Spleen (tissue), 7 donors: ENCODE data around the gene PLXNA3.

Source experiments
- CTCF ChIP-seq, 11 experiments: fragments of 200-600 bp in 7 of 11; fragments of 450-650 bp in 4 of 11; sonication (generic) in 4 of 11; IDR thresholded peaks in 8 of 11; conservative IDR thresholded peaks in 3 of 11; 1 replicate in 7 of 11; 2 replicates in 4 of 11; pipeline versions ENCODE4 v1.4.0 to v1.8.0; 2016 to 2021; ENCODE audit warnings: antibody characterized with exemption in 11 of 11, inconsistent platforms in 4 of 11, mild to moderate bottlenecking in 1 of 11
- POLR2A ChIP-seq, 3 donors: fragments of 450-650 bp; IDR thresholded peaks; one replicate each; pipeline ENCODE4 v1.5.1; 2017; ENCODE audit warnings: antibody characterized with exemption in 3 of 3, mild to moderate bottlenecking in 1 of 3
- donor health status: DM: no; HTN: no; CAD: no; lungs with moderate emphysema.
- donor health status: DM: no; HTN: no; CAD: no.
- donor health status: DM: no; HTN: no; CAD: no.

- no peak for TF ChIP-seq POLR2A (IDR thresholded peaks at IDR 0.05)
- TF ChIP-seq CTCF (IDR thresholded peaks at IDR 0.05 in 8 of 11, conservative IDR thresholded peaks at IDR 0.05 in 3 of 11) = no peak
Observed at GRCh38 chrX:154462396-154462795, 4.3 kb downstream of the PLXNA3 start.
